Body of pancreas (tissue), 4 donors: ENCODE results near the gene SLC17A6.

Source experiments
- POLR2A ChIP-seq, 3 donors: fragments of 450-650 bp; IDR thresholded peaks; one replicate each; pipeline ENCODE4 v1.6.1; 2016; ENCODE audit warnings: antibody characterized with exemption in 3 of 3, mild to moderate bottlenecking in 2 of 3
- TF ChIP-seq, protein P1 (sequence below), 7 experiments: fragments of 450-650 bp in 4 of 7; fragments of 200-600 bp in 3 of 7; sonication (generic) in 3 of 7; IDR thresholded peaks; one replicate each; pipeline ENCODE4 v1.5.1; 2016 to 2019; ENCODE audit warnings: antibody characterized with exemption in 7 of 7

DNA sequence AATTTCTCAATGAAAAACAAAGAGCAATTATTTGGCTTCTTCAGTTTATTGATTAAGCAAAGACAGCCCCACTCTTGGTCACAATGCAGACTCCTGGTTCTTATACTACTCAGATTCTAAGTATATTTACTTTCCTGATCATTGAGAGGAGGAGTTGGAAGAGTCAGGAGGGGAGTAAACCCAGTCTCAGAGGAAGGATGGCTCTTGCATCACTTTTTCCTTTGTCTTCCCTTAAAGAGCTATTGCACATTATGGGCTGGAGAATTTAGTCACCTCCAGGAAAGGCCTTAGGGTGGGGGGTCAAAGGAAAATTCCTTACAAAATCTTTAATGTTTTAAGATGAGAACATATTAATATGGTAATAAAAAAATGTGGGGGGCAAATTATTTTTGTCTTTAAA lies 8.1 kb downstream of the SLC17A6 start:
- TF ChIP-seq POLR2A (IDR thresholded peaks at IDR 0.05) = no peak
- TF ChIP-seq, protein P1, sequence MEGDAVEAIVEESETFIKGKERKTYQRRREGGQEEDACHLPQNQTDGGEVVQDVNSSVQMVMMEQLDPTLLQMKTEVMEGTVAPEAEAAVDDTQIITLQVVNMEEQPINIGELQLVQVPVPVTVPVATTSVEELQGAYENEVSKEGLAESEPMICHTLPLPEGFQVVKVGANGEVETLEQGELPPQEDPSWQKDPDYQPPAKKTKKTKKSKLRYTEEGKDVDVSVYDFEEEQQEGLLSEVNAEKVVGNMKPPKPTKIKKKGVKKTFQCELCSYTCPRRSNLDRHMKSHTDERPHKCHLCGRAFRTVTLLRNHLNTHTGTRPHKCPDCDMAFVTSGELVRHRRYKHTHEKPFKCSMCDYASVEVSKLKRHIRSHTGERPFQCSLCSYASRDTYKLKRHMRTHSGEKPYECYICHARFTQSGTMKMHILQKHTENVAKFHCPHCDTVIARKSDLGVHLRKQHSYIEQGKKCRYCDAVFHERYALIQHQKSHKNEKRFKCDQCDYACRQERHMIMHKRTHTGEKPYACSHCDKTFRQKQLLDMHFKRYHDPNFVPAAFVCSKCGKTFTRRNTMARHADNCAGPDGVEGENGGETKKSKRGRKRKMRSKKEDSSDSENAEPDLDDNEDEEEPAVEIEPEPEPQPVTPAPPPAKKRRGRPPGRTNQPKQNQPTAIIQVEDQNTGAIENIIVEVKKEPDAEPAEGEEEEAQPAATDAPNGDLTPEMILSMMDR (IDR thresholded peaks at IDR 0.05) = no peak
